Keratinocyte (primary cell): ENCODE data around the gene SIDT1. TPM values are rescaled to one million over a fixed set of nuclear protein-coding genes. Genes with fewer than 3 reads are reported as not detected.

Experiments
- DNase-seq: peaks from one replicate; pipeline ENCODE4 v3.0.0-alpha.2; 2011; ENCODE audit warnings: low read depth, missing footprints, low spot score
- FAIRE-seq: peaks from 2 replicates; lab custom pipeline; 2011; peaks lifted over from hg19 to GRCh38; lab: Jason Lieb, UNC
- H2AFZ ChIP-seq: 2 replicates; pipeline ENCODE4 v1.6.0; 2012; ENCODE audit warnings: low read length, control low read depth, inconsistent platforms; ENCODE audit not compliant: control insufficient read depth
- H3K27ac ChIP-seq: 2 replicates; pipeline ENCODE4 v1.5.1; 2011; ENCODE audit warnings: low read length; ENCODE audit not compliant: control insufficient read depth, insufficient read depth
- H3K27me3 ChIP-seq: 3 replicates; pipeline ENCODE4 v1.6.0; 2011; ENCODE audit warnings: low read length; ENCODE audit not compliant: control insufficient read depth, insufficient read depth; ENCODE audit errors: extremely low read depth
- H3K36me3 ChIP-seq, 2 experiments: 2 replicates in 1 of 2; 3 replicates in 1 of 2; pipeline ENCODE4 v1.5.1; 2011; ENCODE audit warnings: low read length in 2 of 2, mild to moderate bottlenecking in 1 of 2; ENCODE audit not compliant: control insufficient read depth in 2 of 2, insufficient read depth in 2 of 2; ENCODE audit errors: extremely low read depth in 1 of 2
- H3K4me1 ChIP-seq: 3 replicates; pipeline ENCODE4 v1.5.1; 2011; ENCODE audit warnings: low read length; ENCODE audit not compliant: control insufficient read depth, insufficient read depth; ENCODE audit errors: extremely low read depth
- H3K4me2 ChIP-seq: 3 replicates; pipeline ENCODE4 v1.6.0; 2011; ENCODE audit warnings: low read depth, low read length; ENCODE audit not compliant: control insufficient read depth, insufficient read depth; ENCODE audit errors: extremely low read depth
- H3K4me3 ChIP-seq, 3 experiments: fragments of 200-600 bp in 1 of 3; sonication (generic) in 1 of 3; 2 replicates in 2 of 3; 3 replicates in 1 of 3; pipeline ENCODE4 v1.5.1; 2011 to 2016; ENCODE audit warnings: low read length in 3 of 3, mild to moderate bottlenecking in 3 of 3, control low read depth in 2 of 3, inconsistent platforms in 1 of 3, low read depth in 1 of 3, mixed read lengths in 1 of 3, mixed run types in 1 of 3, moderate library complexity in 1 of 3; ENCODE audit not compliant: control insufficient read depth in 2 of 3, insufficient read depth in 2 of 3; ENCODE audit errors: extremely low read depth in 1 of 3
- H3K79me2 ChIP-seq: 2 replicates; pipeline ENCODE4 v1.6.0; 2012; ENCODE audit warnings: low read length; ENCODE audit not compliant: control insufficient read depth, insufficient read depth
- H3K9ac ChIP-seq: 3 replicates; pipeline ENCODE4 v1.6.0; 2011; ENCODE audit warnings: low read length; ENCODE audit not compliant: control insufficient read depth, insufficient read depth; ENCODE audit errors: extremely low read depth
- H3K9me1 ChIP-seq: 3 replicates; pipeline ENCODE4 v1.6.0; 2011; ENCODE audit warnings: low read length; ENCODE audit not compliant: control insufficient read depth, insufficient read depth; ENCODE audit errors: extremely low read depth
- H3K9me3 ChIP-seq: 2 replicates; pipeline ENCODE4 v1.5.1; 2012; ENCODE audit warnings: low read depth, low read length; ENCODE audit not compliant: control insufficient read depth
- H4K20me1 ChIP-seq: 3 replicates; pipeline ENCODE4 v1.6.0; 2011; ENCODE audit warnings: low read length; ENCODE audit not compliant: control insufficient read depth, insufficient read depth; ENCODE audit errors: extremely low read depth
- CTCF ChIP-seq, 3 experiments: IDR thresholded peaks in 1 of 3; conservative IDR thresholded peaks in 1 of 3; optimal IDR thresholded peaks in 1 of 3; 2 replicates in 2 of 3; 3 replicates in 1 of 3; pipeline versions ENCODE3 to v1.5.1; 2011; ENCODE audit warnings: low read length in 3 of 3, mild to moderate bottlenecking in 3 of 3, moderate library complexity in 2 of 3, control low read depth in 1 of 3, inconsistent platforms in 1 of 3; ENCODE audit not compliant: insufficient read depth in 2 of 3; ENCODE audit errors: extremely low read depth in 1 of 3
- EZH2 ChIP-seq: IDR thresholded peaks from one replicate; pipeline ENCODE4 v1.6.1; 2012; ENCODE audit warnings: inconsistent platforms, mild to moderate bottlenecking, low read length, moderate library complexity
- dilution Hi-C: fragments of 300-500 bp; cut with MboI; formaldehyde crosslinking; loops from one replicate; pipeline ENCODE4 v1.7.0; 2020; ENCODE audit warnings: low sequenced_read_pairs; ENCODE audit not compliant: extremely low pct_ligation_motif_present
- polyA plus RNA-seq, 5 experiments: library from polyadenylated mRNA; depleted of rRNA in 3 of 5; stranded (reverse) in 3 of 5; stranded (forward) in 1 of 5; unstranded in 1 of 5; fragments of >200 nt; gene quantifications; 1 replicate in 1 of 5; 2 replicates in 3 of 5; 3 replicates in 1 of 5; pipeline versions ENCODE4 v1.2.1 to v1.2.3, GENCODE V29; 2011 to 2012; ENCODE audit warnings: missing spikeins in 2 of 5, low read depth in 1 of 5, low replicate concordance in 1 of 5

Gene SIDT1
- polyA plus RNA-seq, 1 donor (not counting 4 experiments of a cell fraction or from before 2014, with no cell fraction given), result 0.12 TPM

- H2AFZ ChIP-seq, result no peak overlapping the region
- H3K27ac ChIP-seq, result no peak overlapping the region
- dilution Hi-C loops, result no loop called here
- no peaks in the 10 kb centered on the region for H3K27me3 ChIP-seq
- H3K9me3 ChIP-seq, result no peaks in the 10 kb centered on the region
- no peaks in the 10 kb centered on the region for H3K9me1 ChIP-seq
- H3K4me1 ChIP-seq, result no peaks in the 10 kb centered on the region
- FAIRE-seq, result no peak
- H3K4me3 ChIP-seq, result no peak overlapping the region
- no peaks in the 10 kb centered on the region for H3K36me3 ChIP-seq
- TF ChIP-seq EZH2 (no peak), CTCF (optimal IDR thresholded peaks at IDR 0.05 in 1 of 3, IDR thresholded peaks at IDR 0.05 in 1 of 3, conservative IDR thresholded peaks at IDR 0.05 in 1 of 3; ENCODE audit: extremely low read depth in 1 of 3, insufficient read depth in 2 of 3, low read length in 3 of 3) (no peak)
- no peak overlapping the region for H3K4me2 ChIP-seq
- no peaks in the 10 kb centered on the region for H3K79me2 ChIP-seq
- no peak overlapping the region for H3K9ac ChIP-seq
- no peak for DNase-seq
- no peaks in the 10 kb centered on the region for H4K20me1 ChIP-seq
Measured at GRCh38 chr3:113637756-113638155, 105.4 kb downstream of the SIDT1 start.

GRCh38 chr3:113638910-113639309, 106.6 kb downstream of the SIDT1 start:
- no peak for FAIRE-seq
- no peak for DNase-seq
- Histone ChIP-seq H3K4me2 (no peak overlapping the region), H2AFZ (no peak overlapping the region), H3K4me1 (no peaks in the 10 kb centered on the region), H3K36me3 (no peaks in the 10 kb centered on the region), H3K4me3 (no peak overlapping the region), H3K9ac (no peak overlapping the region), H3K79me2 (no peaks in the 10 kb centered on the region), H3K9me1 (no peaks in the 10 kb centered on the region), H3K27ac (no peak overlapping the region), H3K27me3 (no peaks in the 10 kb centered on the region), H3K9me3 (no peaks in the 10 kb centered on the region), H4K20me1 (no peaks in the 10 kb centered on the region)
- dilution Hi-C loops, result no loop called here
- TF ChIP-seq CTCF (optimal IDR thresholded peaks at IDR 0.05 in 1 of 3, IDR thresholded peaks at IDR 0.05 in 1 of 3, conservative IDR thresholded peaks at IDR 0.05 in 1 of 3; ENCODE audit: extremely low read depth in 1 of 3, insufficient read depth in 2 of 3, low read length in 3 of 3) (no peak), EZH2 (no peak)
